DOHH2 (cell line): ENCODE measurements around the gene CNKSR2.

Source experiments
- EZH2phosphoT487 ChIP-seq: fragments of 200-600 bp; sonication (generic); IDR thresholded peaks from 2 replicates; pipeline ENCODE4 v1.6.1; 2017; ENCODE audit warnings: borderline replicate concordance, mild to moderate bottlenecking, antibody characterized with exemption, low read length, moderate library complexity, mixed read lengths
- TF ChIP-seq, protein P1 (sequence below): fragments of 200-600 bp; sonication (generic); IDR thresholded peaks from one replicate; pipeline ENCODE4 v1.5.1; 2014; ENCODE audit warnings: antibody characterized with exemption, mild to moderate bottlenecking, low read depth, low read length; ENCODE audit not compliant: poor library complexity, severe bottlenecking

DNA sequence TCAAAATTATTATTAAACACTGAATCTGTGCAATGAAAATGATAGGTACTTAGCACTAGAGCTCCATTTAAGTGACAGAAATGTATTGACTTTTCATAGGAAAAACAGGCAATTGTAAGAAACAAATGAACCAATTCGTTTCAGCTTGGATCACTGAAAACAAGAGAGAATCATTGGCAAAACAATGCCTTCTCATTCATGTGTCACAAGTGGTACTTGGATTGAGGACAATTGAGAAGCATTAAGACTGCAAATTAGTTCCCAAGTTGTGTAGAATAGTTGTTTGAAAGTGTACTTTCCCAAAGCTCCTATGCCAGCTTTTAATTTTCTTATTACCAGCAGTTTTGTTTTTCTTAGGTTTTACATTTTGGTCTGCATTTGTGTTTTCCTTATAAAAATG lies 20.6 kb downstream of the CNKSR2 start:
- TF ChIP-seq, protein P1, sequence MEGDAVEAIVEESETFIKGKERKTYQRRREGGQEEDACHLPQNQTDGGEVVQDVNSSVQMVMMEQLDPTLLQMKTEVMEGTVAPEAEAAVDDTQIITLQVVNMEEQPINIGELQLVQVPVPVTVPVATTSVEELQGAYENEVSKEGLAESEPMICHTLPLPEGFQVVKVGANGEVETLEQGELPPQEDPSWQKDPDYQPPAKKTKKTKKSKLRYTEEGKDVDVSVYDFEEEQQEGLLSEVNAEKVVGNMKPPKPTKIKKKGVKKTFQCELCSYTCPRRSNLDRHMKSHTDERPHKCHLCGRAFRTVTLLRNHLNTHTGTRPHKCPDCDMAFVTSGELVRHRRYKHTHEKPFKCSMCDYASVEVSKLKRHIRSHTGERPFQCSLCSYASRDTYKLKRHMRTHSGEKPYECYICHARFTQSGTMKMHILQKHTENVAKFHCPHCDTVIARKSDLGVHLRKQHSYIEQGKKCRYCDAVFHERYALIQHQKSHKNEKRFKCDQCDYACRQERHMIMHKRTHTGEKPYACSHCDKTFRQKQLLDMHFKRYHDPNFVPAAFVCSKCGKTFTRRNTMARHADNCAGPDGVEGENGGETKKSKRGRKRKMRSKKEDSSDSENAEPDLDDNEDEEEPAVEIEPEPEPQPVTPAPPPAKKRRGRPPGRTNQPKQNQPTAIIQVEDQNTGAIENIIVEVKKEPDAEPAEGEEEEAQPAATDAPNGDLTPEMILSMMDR = no peak
- no peak for TF ChIP-seq EZH2phosphoT487
